K562 (cell line): ENCODE results near the gene PPFIA3. TPM values are rescaled to one million over a fixed set of nuclear protein-coding genes. Genes with fewer than 3 reads are reported as not detected.

Experiments used
- ARID1B ChIP-seq: fragments of 450-650 bp; IDR thresholded peaks from 2 replicates; pipeline ENCODE4 v1.6.1; 2016; ENCODE audit warnings: antibody characterized with exemption, mild to moderate bottlenecking, inconsistent platforms
- ATF7 ChIP-seq: fragments of 450-650 bp; IDR thresholded peaks from 2 replicates; pipeline ENCODE4 v1.7.1; 2014; ENCODE audit warnings: mild to moderate bottlenecking, moderate library complexity
- BRD9 ChIP-seq: fragments of 450-650 bp; IDR thresholded peaks from 2 replicates; pipeline ENCODE4 v1.6.1; 2018; ENCODE audit warnings: low read depth; ENCODE audit not compliant: partially characterized antibody
- ETV5 ChIP-seq: sonication (generic); formaldehyde crosslinking; IDR thresholded peaks from 2 replicates; pipeline ENCODE4 v1.4.0; 2020; ENCODE audit warnings: low read depth, mild to moderate bottlenecking, missing genetic modification reagents
- FOXA1 ChIP-seq: fragments of 450-650 bp; IDR thresholded peaks from 2 replicates; pipeline ENCODE4 v1.6.1; 2016; ENCODE audit warnings: mild to moderate bottlenecking, borderline replicate concordance
- GTF2A2 ChIP-seq: IDR thresholded peaks from 2 replicates; pipeline ENCODE4 v1.6.1; 2016; ENCODE audit warnings: mild to moderate bottlenecking, missing genetic modification characterization, missing compliant biosample characterization
- HMGN3 ChIP-seq: IDR thresholded peaks from 2 replicates; pipeline ENCODE4 v1.6.1; 2011; ENCODE audit warnings: borderline replicate concordance, low read depth, mild to moderate bottlenecking, mixed read lengths, low read length; ENCODE audit not compliant: insufficient read length; ENCODE audit errors: extremely low read depth
- KDM5B ChIP-seq: fragments of 200-600 bp; sonication (generic); IDR thresholded peaks from 2 replicates; pipeline ENCODE4 v1.6.1; 2012; ENCODE audit warnings: low read depth, mild to moderate bottlenecking, moderate library complexity, low read length, control low read depth, inconsistent platforms; ENCODE audit not compliant: insufficient replicate concordance
- MAFK ChIP-seq: IDR thresholded peaks from 2 replicates; pipeline ENCODE4 v1.6.1; 2011; ENCODE audit warnings: low read length, improper control_type of control experiment
- MEF2D ChIP-seq: conservative IDR thresholded peaks from 2 replicates; pipeline ENCODE4 v1.6.1; 2016; ENCODE audit warnings: low read depth, missing genetic modification characterization, missing compliant biosample characterization
- MTA2 ChIP-seq: fragments of 450-650 bp; IDR thresholded peaks from 2 replicates; pipeline ENCODE4 v1.6.1; 2016; ENCODE audit warnings: low read depth
- NFIX ChIP-seq: fragments of 250-450 bp; sonication (Bioruptor Pico); IDR thresholded peaks from 2 replicates; pipeline ENCODE4 v1.4.0; 2020; ENCODE audit warnings: low read depth, mild to moderate bottlenecking, moderate library complexity
- POLR2G ChIP-seq: fragments of 200-400 bp; formaldehyde crosslinking; IDR thresholded peaks from 2 replicates; pipeline ENCODE4 v1.6.1; 2017; ENCODE audit warnings: low read depth, mild to moderate bottlenecking, antibody characterized with exemption, low read length, moderate library complexity
- RBM17 ChIP-seq: fragments of 200-400 bp; formaldehyde crosslinking; IDR thresholded peaks from 2 replicates; pipeline ENCODE4 v1.6.1; 2017; ENCODE audit warnings: low read depth, mild to moderate bottlenecking, low read length, borderline replicate concordance
- RCOR1 ChIP-seq, 2 experiments: IDR thresholded peaks; 2 replicates each; pipeline ENCODE4 v1.6.1; 2012; ENCODE audit warnings: low read depth in 2 of 2, low read length in 2 of 2, borderline replicate concordance in 1 of 2, improper control_type of control experiment in 1 of 2
- ZBTB7A ChIP-seq: IDR thresholded peaks from 2 replicates; pipeline ENCODE4 v1.6.1; 2011; ENCODE audit warnings: low read depth, mild to moderate bottlenecking, low read length, moderate library complexity, borderline replicate concordance; ENCODE audit not compliant: control insufficient read depth
- ZKSCAN3 ChIP-seq: fragments of 250-450 bp; sonication (Bioruptor Pico); IDR thresholded peaks from 2 replicates; pipeline ENCODE4 v1.4.0; 2020
- ZKSCAN8 ChIP-seq: fragments of 200-800 bp; sonication (Bioruptor generic); IDR thresholded peaks from 2 replicates; pipeline ENCODE4 v1.6.1; 2016; ENCODE audit warnings: missing genetic modification characterization, missing compliant biosample characterization
- ZNF134 ChIP-seq: fragments of 250-450 bp; sonication (Bioruptor Pico); conservative IDR thresholded peaks from 2 replicates; pipeline ENCODE4 v1.4.0; 2020
- ZNF165 ChIP-seq: fragments of 250-450 bp; sonication (Bioruptor Pico); IDR thresholded peaks from 2 replicates; pipeline ENCODE4 v1.4.0; 2020; ENCODE audit warnings: borderline replicate concordance
- ZNF224 ChIP-seq: sonication (generic); formaldehyde crosslinking; IDR thresholded peaks from 2 replicates; pipeline ENCODE4 v1.8.0; 2022; ENCODE audit warnings: mild to moderate bottlenecking, missing genetic modification reagents
- ZNF431 ChIP-seq: sonication (generic); formaldehyde crosslinking; IDR thresholded peaks from 2 replicates; pipeline ENCODE4 v1.8.0; 2022; ENCODE audit warnings: mild to moderate bottlenecking, missing genetic modification reagents
- polyA plus RNA-seq, 8 experiments: library from polyadenylated mRNA; depleted of rRNA in 4 of 8; stranded (reverse) in 5 of 8; unstranded in 3 of 8; fragments of >200 nt; fragmentation: Nextera tagmentation in 2 of 8; fragmentation: Illumina TruSeq in 1 of 8; extraction: Ambion mirVana in 2 of 8; extraction: Trizol in 1 of 8; gene quantifications; 2 replicates each; pipeline versions ENCODE4 v1.2.1 to v1.2.3, GENCODE V29; 2011 to 2014; ENCODE audit warnings: inconsistent platforms in 1 of 8, missing spikeins in 1 of 8
- total RNA-seq, 7 experiments: library from RNA; depleted of rRNA in 6 of 7; stranded (reverse); fragments of >200 nt in 6 of 7; fragmentation: Illumina TruSeq in 2 of 7; extraction: Trizol in 2 of 7; gene quantifications; 2 replicates each; pipeline versions ENCODE4 v1.2.1 to v1.2.3, GENCODE V29; 2011 to 2021; ENCODE audit warnings: low replicate concordance in 1 of 7
- TF ChIP-seq, protein P1 (sequence below): fragments of 250-450 bp; sonication (Bioruptor Pico); IDR thresholded peaks from 2 replicates; pipeline ENCODE4 v1.5.0; 2022; ENCODE audit warnings: mild to moderate bottlenecking
- TF ChIP-seq, protein P2 (sequence below): IDR thresholded peaks from 2 replicates; pipeline ENCODE4 v1.6.1; 2011; ENCODE audit not compliant: insufficient read length; ENCODE audit errors: extremely low read depth
- TF ChIP-seq, protein P3 (sequence below): fragments of 450-650 bp; formaldehyde crosslinking; IDR thresholded peaks from 2 replicates; pipeline ENCODE4 v1.4.0; 2020; ENCODE audit warnings: mild to moderate bottlenecking

The PPFIA3 gene
- total and polyA plus RNA-seq, 9 of the 15 experiments (the other 6 are each of a cell fraction or from before 2014, with no cell fraction given): 0.10 to 53.0 (median 17.6) TPM

DNA sequence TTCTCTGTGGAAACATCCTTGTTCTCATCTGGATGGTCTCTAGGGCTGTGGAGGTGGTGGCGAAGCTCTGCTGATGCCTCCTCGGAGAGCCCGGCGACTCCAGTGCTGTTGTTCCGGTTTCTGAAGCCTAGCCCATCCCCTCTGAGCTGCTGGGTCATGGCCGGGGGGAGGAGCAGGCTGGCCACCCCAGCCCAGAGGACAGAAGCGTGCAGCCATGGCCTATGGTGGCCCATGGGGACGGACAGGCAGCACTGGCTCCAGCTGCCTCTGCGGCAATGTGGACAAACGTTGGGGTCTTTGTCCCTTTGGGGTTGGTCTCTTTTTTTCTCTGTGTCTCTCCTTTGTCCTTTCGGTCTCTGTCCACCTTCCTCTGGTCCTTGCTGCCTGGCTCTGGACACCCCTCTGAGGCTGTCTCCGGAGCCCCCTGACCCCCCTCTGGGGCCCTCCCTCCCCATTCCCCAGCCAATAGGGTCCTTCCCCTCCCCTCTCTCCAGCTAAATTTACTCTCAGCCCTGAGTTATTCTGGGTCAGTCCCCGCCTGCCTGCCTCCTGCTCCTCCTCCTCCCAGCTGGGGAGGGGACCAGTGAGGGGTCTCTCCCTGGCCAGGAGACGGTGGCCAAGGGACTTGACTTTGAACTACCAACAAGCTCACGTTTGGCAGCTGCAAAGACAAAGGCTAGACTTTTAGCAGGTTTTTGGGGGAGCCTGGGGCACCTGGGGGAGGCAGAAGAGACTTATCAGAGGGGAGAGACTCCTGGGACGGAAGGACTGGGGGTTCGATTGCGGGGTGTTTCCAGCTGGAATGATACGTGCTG is 35.9 kb downstream of the PPFIA3 start, which contains the start of gene HRC (continued):
- no peak for TF ChIP-seq FOXA1
- no peak for TF ChIP-seq RBM17
- TF ChIP-seq, protein P1, sequence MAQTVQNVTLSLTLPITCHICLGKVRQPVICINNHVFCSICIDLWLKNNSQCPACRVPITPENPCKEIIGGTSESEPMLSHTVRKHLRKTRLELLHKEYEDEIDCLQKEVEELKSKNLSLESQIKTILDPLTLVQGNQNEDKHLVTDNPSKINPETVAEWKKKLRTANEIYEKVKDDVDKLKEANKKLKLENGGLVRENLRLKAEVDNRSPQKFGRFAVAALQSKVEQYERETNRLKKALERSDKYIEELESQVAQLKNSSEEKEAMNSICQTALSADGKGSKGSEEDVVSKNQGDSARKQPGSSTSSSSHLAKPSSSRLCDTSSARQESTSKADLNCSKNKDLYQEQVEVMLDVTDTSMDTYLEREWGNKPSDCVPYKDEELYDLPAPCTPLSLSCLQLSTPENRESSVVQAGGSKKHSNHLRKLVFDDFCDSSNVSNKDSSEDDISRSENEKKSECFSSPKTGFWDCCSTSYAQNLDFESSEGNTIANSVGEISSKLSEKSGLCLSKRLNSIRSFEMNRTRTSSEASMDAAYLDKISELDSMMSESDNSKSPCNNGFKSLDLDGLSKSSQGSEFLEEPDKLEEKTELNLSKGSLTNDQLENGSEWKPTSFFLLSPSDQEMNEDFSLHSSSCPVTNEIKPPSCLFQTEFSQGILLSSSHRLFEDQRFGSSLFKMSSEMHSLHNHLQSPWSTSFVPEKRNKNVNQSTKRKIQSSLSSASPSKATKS (CRISPR knock-in tag): no peak
- peak; percentile 58 for TF ChIP-seq HMGN3
- TF ChIP-seq BRD9: peak; percentile 79
- peak; percentile 26; the same call in 1 of the 2 replicates for TF ChIP-seq MEF2D (tag)
- no peak for TF ChIP-seq ZNF224 (CRISPR knock-in tag)
- peak; percentile 41; the same call in 1 of the 2 replicates for TF ChIP-seq ARID1B
- TF ChIP-seq ZNF431 (CRISPR knock-in tag): no peak
- no peak for TF ChIP-seq ZKSCAN8
- TF ChIP-seq, protein P2, sequence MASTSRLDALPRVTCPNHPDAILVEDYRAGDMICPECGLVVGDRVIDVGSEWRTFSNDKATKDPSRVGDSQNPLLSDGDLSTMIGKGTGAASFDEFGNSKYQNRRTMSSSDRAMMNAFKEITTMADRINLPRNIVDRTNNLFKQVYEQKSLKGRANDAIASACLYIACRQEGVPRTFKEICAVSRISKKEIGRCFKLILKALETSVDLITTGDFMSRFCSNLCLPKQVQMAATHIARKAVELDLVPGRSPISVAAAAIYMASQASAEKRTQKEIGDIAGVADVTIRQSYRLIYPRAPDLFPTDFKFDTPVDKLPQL: no peak
- no peak for TF ChIP-seq ZNF134
- TF ChIP-seq MAFK: peak; percentile 50; the same call in 1 of the 2 replicates
- TF ChIP-seq NFIX (CRISPR knock-in tag): no peak
- TF ChIP-seq MTA2: peak; percentile 4; the same call in 1 of the 2 replicates
- no peak for TF ChIP-seq GTF2A2 (tag)
- no peak for TF ChIP-seq ZKSCAN3
- peak; percentile 96 for TF ChIP-seq POLR2G
- peak in 1 of 2 experiments; percentile 66; a peak in 1 of 4 replicates for TF ChIP-seq RCOR1 (IDR thresholded peaks at IDR 0.05; ENCODE audit: borderline replicate concordance in 1 of 2, low read depth in 2 of 2, low read length in 2 of 2)
- TF ChIP-seq, protein P3, sequence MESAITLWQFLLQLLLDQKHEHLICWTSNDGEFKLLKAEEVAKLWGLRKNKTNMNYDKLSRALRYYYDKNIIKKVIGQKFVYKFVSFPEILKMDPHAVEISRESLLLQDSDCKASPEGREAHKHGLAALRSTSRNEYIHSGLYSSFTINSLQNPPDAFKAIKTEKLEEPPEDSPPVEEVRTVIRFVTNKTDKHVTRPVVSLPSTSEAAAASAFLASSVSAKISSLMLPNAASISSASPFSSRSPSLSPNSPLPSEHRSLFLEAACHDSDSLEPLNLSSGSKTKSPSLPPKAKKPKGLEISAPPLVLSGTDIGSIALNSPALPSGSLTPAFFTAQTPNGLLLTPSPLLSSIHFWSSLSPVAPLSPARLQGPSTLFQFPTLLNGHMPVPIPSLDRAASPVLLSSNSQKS (CRISPR knock-in tag): no peak
- TF ChIP-seq ATF7: peak; percentile 47; the same call in 1 of the 2 replicates
- no peak for TF ChIP-seq ZNF165 (CRISPR knock-in tag)
- TF ChIP-seq ETV5 (CRISPR knock-in tag): 0 out of 2 replicates have a peak, but pooled peaks have one; percentile 19
- TF ChIP-seq KDM5B: peak; percentile 95
- peak; percentile 74 for TF ChIP-seq ZBTB7A
